K562 (cell line): ENCODE results near the gene TMEM141. TPM values are rescaled to one million over a fixed set of nuclear protein-coding genes. Genes with fewer than 3 reads are reported as not detected.

Experiments
- ATAC-seq: fragments of 200-7000 bp; cut with Tn5 transposase; 3 replicates; pipeline ENCODE4 v1.9.1; 2020; ENCODE audit warnings: moderate library complexity
- BruUV-seq: library from RNA; stranded (reverse); fragments of 400-500 nt; replicated peaks from 2 replicates; lab custom pipeline; 2021; lab: Mats Ljungman, UMichigan
- CTCF ChIA-PET: fragments of 300-600 bp; formaldehyde crosslinking; extraction: SDS; loops from one replicate; lab custom pipeline; 2021; ENCODE audit warnings: low intra/inter-chr PET ratio; lab: Yijun Ruan, JAX
- POLR2A ChIA-PET: fragments of 300-600, 350-650 bp; sonication (Branson Sonifier 250); formaldehyde crosslinking; extraction: SDS; loops from one replicate; lab custom pipeline; 2021; ENCODE audit warnings: antibody characterized with exemption, inconsistent platforms; lab: Yijun Ruan, JAX
- DNase-seq, 4 experiments: peaks; one replicate each; pipeline versions ENCODE4 v3.0.0 to v3.0.0-alpha.2; 2011 to 2018; ENCODE audit warnings: low spot score in 3 of 4, mixed read lengths in 3 of 4; ENCODE audit errors: extremely low read depth in 1 of 4
- FAIRE-seq: peaks from 2 replicates; lab custom pipeline; 2011; peaks lifted over from hg19 to GRCh38; lab: Jason Lieb, UNC
- H2AFZ ChIP-seq: 2 replicates; pipeline ENCODE4 v1.6.0; 2011; ENCODE audit warnings: low read depth, low read length, control low read depth, inconsistent platforms
- H3K27ac ChIP-seq: fragments of 200-600 bp; 3 replicates; pipeline ENCODE4 v1.8.0; 2011; ENCODE audit warnings: low read depth, mild to moderate bottlenecking, control low read depth, inconsistent platforms, low read length, moderate library complexity, mixed read lengths; ENCODE audit errors: extremely low read depth
- H3K27me3 ChIP-seq, 2 experiments: fragments of 300-600 bp in 1 of 2; 2 replicates in 1 of 2; 3 replicates in 1 of 2; pipeline versions ENCODE4 v1.6.0 to v1.8.0; 2011; ENCODE audit warnings: inconsistent platforms in 2 of 2, low read length in 2 of 2, mild to moderate bottlenecking in 1 of 2, mixed read lengths in 1 of 2, moderate library complexity in 1 of 2; ENCODE audit not compliant: control insufficient read depth in 2 of 2, insufficient read depth in 2 of 2
- H3K36me3 ChIP-seq: fragments of 300-600 bp; 3 replicates; pipeline ENCODE4 v1.8.0; 2011; ENCODE audit warnings: mild to moderate bottlenecking, low read length, inconsistent platforms; ENCODE audit not compliant: control insufficient read depth, insufficient read depth
- H3K4me1 ChIP-seq, 2 experiments: fragments of 200-600 bp in 1 of 2; replicated peaks in 1 of 2; 2 replicates in 1 of 2; 3 replicates in 1 of 2; pipeline versions ENCODE4 v1.5.1 to v1.8.0; 2011; ENCODE audit warnings: inconsistent platforms in 2 of 2, low read length in 2 of 2, mild to moderate bottlenecking in 1 of 2, mixed read lengths in 1 of 2, moderate library complexity in 1 of 2; ENCODE audit not compliant: control insufficient read depth in 2 of 2, insufficient read depth in 2 of 2
- H3K4me2 ChIP-seq: 2 replicates; pipeline ENCODE4 v1.6.1; 2011; ENCODE audit warnings: low read length, control low read depth, inconsistent platforms, mixed read lengths; ENCODE audit not compliant: insufficient read depth
- H3K4me3 ChIP-seq: fragments of 200-600 bp; sonication (generic), shearing (Covaris generic); 2 replicates; pipeline ENCODE4 v1.5.1; 2016; ENCODE audit warnings: control low read depth, inconsistent platforms
- H3K79me2 ChIP-seq: fragments of 200-600 bp; 3 replicates; pipeline ENCODE4 v1.8.0; 2011; ENCODE audit warnings: low read length, inconsistent platforms; ENCODE audit not compliant: control insufficient read depth, insufficient read depth
- H3K9ac ChIP-seq, 2 experiments: 2 replicates each; pipeline versions ENCODE4 v1.6.0 to v1.6.1; 2011; ENCODE audit warnings: low read depth in 2 of 2, low read length in 2 of 2, control low read depth in 1 of 2, inconsistent platforms in 1 of 2, mild to moderate bottlenecking in 1 of 2, mixed read lengths in 1 of 2; ENCODE audit not compliant: insufficient read depth in 1 of 2
- H3K9me1 ChIP-seq: one replicate; pipeline ENCODE4 v1.6.0; 2011; ENCODE audit warnings: inconsistent platforms, mild to moderate bottlenecking, low read length, moderate library complexity; ENCODE audit not compliant: control insufficient read depth, insufficient read depth
- H3K9me3 ChIP-seq: replicated peaks from 2 replicates; pipeline ENCODE4 v1.5.1; 2011; ENCODE audit warnings: low read depth, low read length, inconsistent platforms; ENCODE audit not compliant: control insufficient read depth, insufficient read depth
- H4K20me1 ChIP-seq: replicated peaks from 2 replicates; pipeline ENCODE4 v1.6.1; 2011; ENCODE audit warnings: low read length, inconsistent platforms, mixed read lengths; ENCODE audit not compliant: control insufficient read depth, insufficient read depth
- BCLAF1 ChIP-seq, 2 experiments: fragments of 450-650 bp in 1 of 2; IDR thresholded peaks; 2 replicates each; pipeline ENCODE4 v1.6.1; 2011 to 2017; ENCODE audit warnings: low read depth in 2 of 2, antibody characterized with exemption in 1 of 2, borderline replicate concordance in 1 of 2, low read length in 1 of 2, mild to moderate bottlenecking in 1 of 2, mixed read lengths in 1 of 2; ENCODE audit not compliant: control insufficient read depth in 1 of 2
- EWSR1 ChIP-seq: fragments of 450-650 bp; IDR thresholded peaks from 2 replicates; pipeline ENCODE4 v1.6.1; 2018; ENCODE audit warnings: borderline replicate concordance, mild to moderate bottlenecking, low read depth, moderate library complexity; ENCODE audit not compliant: partially characterized antibody
- KAT2B ChIP-seq: IDR thresholded peaks from one replicate; pipeline ENCODE4 v1.6.1; 2012; ENCODE audit warnings: low read depth, mild to moderate bottlenecking, control low read depth, inconsistent platforms, low read length, moderate library complexity
- LCOR ChIP-seq: sonication (generic); formaldehyde crosslinking; IDR thresholded peaks from 2 replicates; pipeline ENCODE4 v1.8.0; 2022; ENCODE audit warnings: mild to moderate bottlenecking, missing genetic modification reagents
- MYC ChIP-seq, 2 experiments: fragments of 250-450 bp in 1 of 2; sonication (Bioruptor Pico) in 1 of 2; IDR thresholded peaks; 2 replicates each; pipeline versions ENCODE4 v1.5.1 to v1.6.1; 2012 to 2021; ENCODE audit warnings: low read depth in 2 of 2, borderline replicate concordance in 1 of 2, improper control_type of control experiment in 1 of 2, low read length in 1 of 2, mild to moderate bottlenecking in 1 of 2, moderate library complexity in 1 of 2
- NFE2L1 ChIP-seq: fragments of 450-650 bp; IDR thresholded peaks from 2 replicates; pipeline ENCODE4 v1.6.1; 2016; ENCODE audit warnings: missing genetic modification characterization, low read depth, mild to moderate bottlenecking, missing compliant biosample characterization, moderate library complexity, borderline replicate concordance
- NR2C2 ChIP-seq, 2 experiments: fragments of 200-800 bp in 1 of 2; sonication (Bioruptor generic) in 1 of 2; sonication (generic) in 1 of 2; formaldehyde crosslinking in 1 of 2; IDR thresholded peaks; 2 replicates each; pipeline versions ENCODE4 v1.6.1 to v1.8.0; 2016 to 2022; ENCODE audit warnings: mild to moderate bottlenecking in 1 of 2, missing compliant biosample characterization in 1 of 2, missing genetic modification characterization in 1 of 2, missing genetic modification reagents in 1 of 2
- NR3C1 ChIP-seq: sonication (generic); formaldehyde crosslinking; IDR thresholded peaks from 2 replicates; pipeline ENCODE4 v1.8.1; 2022; ENCODE audit warnings: missing genetic modification reagents
- RFX5 ChIP-seq: IDR thresholded peaks from 2 replicates; pipeline ENCODE4 v1.6.1; 2011; ENCODE audit warnings: low read depth, mild to moderate bottlenecking, improper control_type of control experiment, low read length
- SNRNP70 ChIP-seq: fragments of 200-400 bp; formaldehyde crosslinking; optimal IDR thresholded peaks from 2 replicates; pipeline ENCODE3; 2017; ENCODE audit warnings: low read depth, low read length
- SREBF2 ChIP-seq: sonication (generic); formaldehyde crosslinking; IDR thresholded peaks from 2 replicates; pipeline ENCODE4 v1.4.0; 2020; ENCODE audit warnings: mild to moderate bottlenecking, missing genetic modification reagents
- ZBTB8A ChIP-seq: fragments of 450-650 bp; IDR thresholded peaks from 2 replicates; pipeline ENCODE4 v1.6.1; 2018; ENCODE audit warnings: mild to moderate bottlenecking, moderate library complexity; ENCODE audit not compliant: partially characterized antibody
- ZNF121 ChIP-seq: sonication (generic); formaldehyde crosslinking; conservative IDR thresholded peaks from 2 replicates; pipeline ENCODE4 v1.8.0; 2022; ENCODE audit warnings: missing genetic modification reagents
- ZNF280A ChIP-seq: fragments of 450-650 bp; IDR thresholded peaks from 2 replicates; pipeline ENCODE4 v1.6.1; 2018; ENCODE audit warnings: mild to moderate bottlenecking, low read depth; ENCODE audit not compliant: partially characterized antibody
- WGBS: fragments of 100-300 bp; shearing (Covaris generic); methylation state at CpG from one replicate; pipeline ENCODE4 v1.1.6; 2016; ENCODE audit warnings: low coverage, mixed read lengths; ENCODE audit not compliant: insufficient coverage; ENCODE audit errors: missing lambda C conversion rate; 5-methylcytosine and 5-hydroxymethylcytosine counted together
- in situ Hi-C: fragments of 300-500 bp; cut with MboI; formaldehyde crosslinking; loops from 4 replicates; pipeline ENCODE4 v1.15.0; 2018; ENCODE audit warnings: inconsistent platforms, mixed read lengths
- intact Hi-C: fragments of 100-400 bp; cut with micrococcal nuclease; formaldehyde crosslinking; loops from 2 replicates; pipeline ENCODE4 v1.14.2; 2022
- polyA plus RNA-seq, 8 experiments: library from polyadenylated mRNA; depleted of rRNA in 4 of 8; stranded (reverse) in 5 of 8; unstranded in 3 of 8; fragments of >200 nt; fragmentation: Nextera tagmentation in 2 of 8; fragmentation: Illumina TruSeq in 1 of 8; extraction: Ambion mirVana in 2 of 8; extraction: Trizol in 1 of 8; gene quantifications; 2 replicates each; pipeline versions ENCODE4 v1.2.1 to v1.2.3, GENCODE V29; 2011 to 2014; ENCODE audit warnings: inconsistent platforms in 1 of 8, missing spikeins in 1 of 8
- total RNA-seq, 7 experiments: library from RNA; depleted of rRNA in 6 of 7; stranded (reverse); fragments of >200 nt in 6 of 7; fragmentation: Illumina TruSeq in 2 of 7; extraction: Trizol in 2 of 7; gene quantifications; 2 replicates each; pipeline versions ENCODE4 v1.2.1 to v1.2.3, GENCODE V29; 2011 to 2021; ENCODE audit warnings: low replicate concordance in 1 of 7

TMEM141 gene
- total and polyA plus RNA-seq, 9 of the 15 experiments (the other 6 are each of a cell fraction or from before 2014, with no cell fraction given) = 21.5 to 123 (median 74.8) TPM

GRCh38 chr9:136823136-136824046, 32.2 kb downstream of the TMEM141 start:
- TF ChIP-seq SNRNP70 (no peak), LCOR (no peak), SREBF2 (CRISPR knock-in tag) (no peak), ZBTB8A (no peak), MYC (IDR thresholded peaks at IDR 0.05; ENCODE audit: low read depth, low read length) (no peak), MYC (CRISPR knock-in tag; IDR thresholded peaks at IDR 0.05; ENCODE audit: borderline replicate concordance, low read depth) (no peak), RFX5 (no peak), NFE2L1 (tag) (no peak), KAT2B (no peak), ZNF121 (CRISPR knock-in tag) (no peak), EWSR1 (no peak), ZNF280A (no peak), BCLAF1 (IDR thresholded peaks at IDR 0.05; ENCODE audit: borderline replicate concordance in 1 of 2, control insufficient read depth in 1 of 2, low read depth in 2 of 2, low read length in 1 of 2) (no peak), NR3C1 (CRISPR knock-in tag) (no peak), NR2C2 (CRISPR knock-in tag; IDR thresholded peaks at IDR 0.05) (no peak), NR2C2 (tag; IDR thresholded peaks at IDR 0.05) (no peak)
- POLR2A ChIA-PET = interaction anchor here (0.5 to 1.8 kb wide), 5 partner anchors 11 to 434 kb away, joined by 3 to 8 read pairs (median 3); no protein-coding TSS in a partner anchor
- Histone ChIP-seq H3K4me3 (no peak overlapping the region), H2AFZ (no peak overlapping the region), H3K4me2 (no peak overlapping the region), H3K9me3 (no peaks in the 10 kb centered on the region), H3K27me3 (no peaks in the 10 kb centered on the region), H3K4me1 (peaks cover 0 to 37% of the 10 kb centered on the region in 2 experiments; a peak in 2 of 5 replicates), H3K36me3 (peaks cover 76% of the 10 kb centered on the region; the same call in 2 of the 3 replicates), H3K9me1 (no peaks in the 10 kb centered on the region), H4K20me1 (no peaks in the 10 kb centered on the region; the same call in 1 of the 2 replicates), H3K9ac (no peak overlapping the region), H3K79me2 (peaks cover 40% of the 10 kb centered on the region), H3K27ac (no peak overlapping the region)
- FAIRE-seq = no peak
- in situ Hi-C loops (no loop called here), intact Hi-C loops (no loop called here)
- no peak for ATAC-seq
- BruUV-seq = no TSS peak
- no peak for DNase-seq
- WGBS = 91% methylated on average over 26 of the region's 30 CpGs
- CTCF ChIA-PET = no interaction called here
